Stimulated activated CD8-positive, alpha-beta memory T cell treated with anti-CD3 and anti-CD28 coated beads, Interleukin-12 subunit alpha, Interleukin-12 subunit beta, amount 100 ng/mL, for 24 hours (primary cell): Measurements from ENCODE around the gene PTPN14.
"Not testable (repeated sequence)": the region's sequence is repeated elsewhere in the genome, so short reads cannot be mapped to it uniquely, and the experiment has no call there.

ENCODE experiments used
- DNase-seq: peaks from one replicate; pipeline ENCODE4 v3.0.0-alpha.2; 2020; ENCODE audit errors: extremely low read depth

PTPN14 gene

DNA sequence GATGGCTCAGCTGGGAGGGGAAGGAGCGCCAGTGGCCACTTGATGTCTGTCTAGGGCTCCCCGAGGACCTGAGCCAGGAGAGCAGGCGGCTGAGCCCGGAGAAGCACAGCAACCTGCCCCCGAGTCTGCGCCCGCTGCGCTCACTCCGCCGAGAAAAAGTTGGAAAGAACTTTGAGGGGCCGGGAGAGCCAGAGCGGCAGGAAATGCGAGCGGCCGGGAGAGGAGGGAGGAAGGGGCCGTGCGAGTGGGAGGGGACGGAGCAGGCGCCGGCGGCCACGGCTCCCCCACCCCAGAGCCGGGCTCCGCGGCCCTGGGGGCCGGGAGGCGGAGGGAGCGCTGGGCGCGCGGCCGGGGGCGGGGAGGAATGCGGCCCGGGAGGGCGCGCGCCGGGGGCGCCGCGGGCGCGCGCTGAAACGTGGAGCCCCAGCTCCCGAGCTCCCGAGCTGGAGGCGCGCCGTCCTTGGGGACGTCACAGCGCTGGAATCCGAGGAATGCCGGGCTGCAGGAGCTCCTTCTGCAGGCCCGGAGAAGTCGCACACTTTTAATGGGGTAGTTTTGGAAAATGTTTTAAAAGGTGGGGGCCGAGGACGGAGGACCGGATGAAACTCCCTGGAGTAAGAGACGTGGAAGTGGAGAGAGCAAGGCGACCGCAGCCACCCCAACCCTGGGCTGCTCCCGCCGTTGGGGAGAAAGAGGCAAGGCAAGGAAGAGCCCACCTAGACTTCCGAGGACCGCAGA is at the start of gene PTPN14:
Gene PTPN14, minus strand, starts transcription at position 167 of the 738 bp plus-strand sequence. CDS start 86,799 bp downstream, outside the sequence.
- no peak for DNase-seq

DNA sequence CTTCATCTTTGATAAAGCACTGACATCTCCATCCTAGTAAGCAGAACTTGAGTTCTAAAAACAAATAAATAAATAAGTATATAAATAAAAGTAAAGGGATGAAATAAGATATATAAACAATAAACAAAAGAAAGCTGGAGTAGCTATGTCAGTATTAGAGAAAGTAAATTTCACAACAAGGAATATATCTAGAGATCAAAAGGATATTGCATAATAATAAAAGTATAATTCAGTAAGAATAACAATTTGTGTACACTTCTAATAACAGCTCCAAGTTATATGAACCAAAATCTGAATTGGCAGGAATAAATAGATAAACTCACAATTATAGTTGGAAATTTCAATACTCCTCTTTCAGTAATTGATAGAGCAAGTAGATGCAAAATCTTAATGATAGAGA is 41.8 kb upstream of the PTPN14 start:
- no peak for DNase-seq

DNA sequence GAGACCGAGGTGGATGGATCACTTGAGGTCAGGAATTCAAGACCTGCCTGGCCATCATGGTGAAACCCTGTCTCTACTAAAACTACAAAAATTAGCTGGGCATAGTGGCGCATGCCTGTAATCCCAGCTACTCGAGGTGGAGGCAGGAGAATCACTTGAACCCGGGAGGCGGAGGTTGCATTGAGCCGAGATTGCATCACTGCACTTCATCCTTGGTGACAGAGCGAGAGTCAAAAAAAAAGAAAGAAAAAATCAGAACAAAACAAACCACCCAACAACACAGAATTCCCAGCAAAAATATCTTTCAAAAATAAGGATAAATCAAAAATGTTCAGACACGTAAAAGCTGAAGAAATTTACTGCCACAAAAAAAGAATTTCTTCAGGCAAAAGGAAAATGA is 40.5 kb upstream of the PTPN14 start:
- DNase-seq = not testable (repeated sequence)

DNA sequence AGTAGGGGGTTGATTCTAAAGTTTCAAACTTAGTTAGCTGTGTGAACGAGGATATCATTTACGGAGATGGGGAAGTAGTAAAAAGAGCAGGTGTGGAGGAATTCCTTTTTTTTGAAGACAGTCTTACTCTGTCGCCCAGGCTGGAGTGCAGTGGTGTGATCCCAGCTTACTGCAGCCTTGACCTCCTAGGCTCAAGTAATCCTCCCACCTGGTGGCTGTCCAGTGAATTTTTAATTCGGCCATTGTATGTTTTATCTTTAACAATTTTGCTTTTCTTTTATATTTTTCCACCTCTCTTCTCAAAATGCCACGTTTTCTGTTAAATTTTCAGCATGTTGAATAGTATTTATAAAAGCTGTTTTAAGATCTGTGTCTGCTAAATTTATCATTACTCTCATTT is 39.3 kb upstream of the PTPN14 start:
- DNase-seq = no peak

DNA sequence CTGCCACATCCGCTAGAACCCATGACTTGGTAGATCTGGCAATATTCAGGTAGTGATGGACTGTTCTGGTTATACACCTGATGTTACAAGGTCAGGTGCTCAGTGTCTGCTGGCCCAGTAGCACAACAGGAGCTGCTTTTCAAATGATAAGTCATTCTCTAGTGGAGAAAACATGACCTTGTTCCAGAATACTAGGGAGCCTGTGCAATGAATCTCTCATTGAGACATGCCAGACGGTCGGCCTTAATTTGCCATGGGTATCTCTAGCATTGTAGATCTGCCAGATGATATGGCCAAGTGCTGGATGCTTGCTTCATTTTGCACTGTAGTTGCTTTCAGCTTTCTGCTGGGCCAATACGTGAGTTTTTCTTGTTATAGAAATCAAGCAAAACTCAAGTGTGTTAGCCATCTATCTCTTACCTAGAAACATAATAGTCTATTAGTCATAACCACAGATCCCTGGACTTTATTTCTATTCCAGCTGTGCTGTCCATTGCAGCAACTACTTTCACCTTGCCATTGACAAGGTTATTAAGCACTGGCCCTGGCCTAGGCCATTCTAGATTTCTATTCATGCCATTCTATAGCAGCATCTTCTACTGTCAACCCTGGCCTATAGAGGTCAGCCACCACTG is 37.7 kb upstream of the PTPN14 start:
- DNase-seq = no peak

DNA sequence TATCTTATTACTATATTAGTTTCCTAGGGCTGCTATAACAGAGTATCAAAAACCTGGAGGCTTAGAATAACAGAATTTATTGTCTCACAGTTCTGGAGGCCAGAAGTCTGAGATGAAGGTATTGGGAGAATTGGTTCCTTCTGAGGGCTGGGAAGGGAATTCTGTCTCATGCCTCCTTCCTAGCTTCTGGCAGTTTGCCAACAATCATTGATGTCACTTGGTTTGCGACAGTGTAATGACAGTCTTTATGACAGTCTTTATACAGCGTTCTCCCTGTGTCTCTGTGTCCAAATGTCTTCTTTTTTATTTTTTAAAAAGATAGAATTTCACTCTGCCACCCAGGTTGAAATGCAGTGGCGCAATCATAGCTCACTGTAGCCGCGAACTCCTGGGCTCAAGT is 35.8 kb upstream of the PTPN14 start:
- no peak for DNase-seq

DNA sequence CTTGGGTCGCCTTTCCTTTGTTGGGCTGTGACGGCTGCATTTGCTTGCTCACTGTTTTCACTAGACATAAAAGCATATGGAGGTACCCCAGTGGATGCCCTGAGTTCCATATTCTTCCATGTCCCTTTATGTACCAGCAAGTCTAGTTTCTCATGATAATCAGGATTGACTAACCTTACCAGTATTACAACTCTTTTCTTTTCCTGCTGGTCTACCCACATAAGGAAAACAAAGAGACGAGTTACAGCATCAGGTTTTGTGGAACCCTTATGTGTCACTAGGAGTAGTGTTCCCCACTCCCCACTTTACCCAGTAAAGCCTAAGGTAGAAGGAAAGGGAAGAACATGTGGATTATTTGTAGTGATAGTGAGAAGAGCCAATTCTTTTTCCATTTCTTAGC is 35.2 kb upstream of the PTPN14 start:
- no peak for DNase-seq

DNA sequence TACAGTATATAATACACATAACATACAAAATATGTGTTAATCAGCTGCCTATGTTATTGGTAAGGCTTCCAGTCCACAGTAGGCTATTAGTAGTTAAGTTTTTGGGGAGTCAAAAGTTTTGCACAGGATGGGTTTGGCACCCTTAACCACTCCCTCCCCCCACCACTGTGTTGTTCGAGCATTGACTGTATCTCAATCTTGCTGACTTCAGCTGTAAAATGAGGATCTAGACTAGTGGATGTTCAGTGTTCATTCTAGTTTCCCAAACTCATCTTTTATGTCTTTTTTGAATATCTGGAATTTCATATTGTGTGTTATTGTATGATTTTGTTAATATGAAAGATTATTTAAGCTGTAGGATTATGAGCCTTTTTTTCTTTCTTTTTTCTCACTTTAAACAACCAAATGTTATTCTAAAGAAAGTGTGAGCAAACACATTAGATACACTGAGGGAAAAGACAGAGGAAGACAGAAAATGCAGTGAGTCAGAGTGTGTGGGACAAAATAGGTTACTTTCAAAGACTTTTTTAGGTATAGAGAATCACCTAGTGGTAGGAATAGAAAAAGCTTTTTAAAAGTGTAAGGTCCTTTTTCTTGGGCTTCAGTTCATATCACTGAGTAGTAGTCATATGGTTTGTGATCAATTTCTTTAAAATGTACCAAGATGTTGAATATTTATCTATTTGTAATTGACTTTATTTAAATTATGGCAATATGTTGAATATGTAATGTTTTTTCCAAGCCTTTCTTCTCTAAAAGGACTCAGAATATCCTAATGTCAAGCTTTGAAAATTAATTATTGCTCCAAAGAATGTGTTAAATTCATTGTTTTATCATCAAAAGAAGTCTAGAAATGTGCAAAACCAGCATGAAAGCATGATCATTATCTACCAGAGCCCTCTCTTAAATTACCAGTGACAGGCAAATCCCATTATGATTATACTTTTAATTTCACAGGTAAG is 33.7 kb upstream of the PTPN14 start:
- no peak for DNase-seq

DNA sequence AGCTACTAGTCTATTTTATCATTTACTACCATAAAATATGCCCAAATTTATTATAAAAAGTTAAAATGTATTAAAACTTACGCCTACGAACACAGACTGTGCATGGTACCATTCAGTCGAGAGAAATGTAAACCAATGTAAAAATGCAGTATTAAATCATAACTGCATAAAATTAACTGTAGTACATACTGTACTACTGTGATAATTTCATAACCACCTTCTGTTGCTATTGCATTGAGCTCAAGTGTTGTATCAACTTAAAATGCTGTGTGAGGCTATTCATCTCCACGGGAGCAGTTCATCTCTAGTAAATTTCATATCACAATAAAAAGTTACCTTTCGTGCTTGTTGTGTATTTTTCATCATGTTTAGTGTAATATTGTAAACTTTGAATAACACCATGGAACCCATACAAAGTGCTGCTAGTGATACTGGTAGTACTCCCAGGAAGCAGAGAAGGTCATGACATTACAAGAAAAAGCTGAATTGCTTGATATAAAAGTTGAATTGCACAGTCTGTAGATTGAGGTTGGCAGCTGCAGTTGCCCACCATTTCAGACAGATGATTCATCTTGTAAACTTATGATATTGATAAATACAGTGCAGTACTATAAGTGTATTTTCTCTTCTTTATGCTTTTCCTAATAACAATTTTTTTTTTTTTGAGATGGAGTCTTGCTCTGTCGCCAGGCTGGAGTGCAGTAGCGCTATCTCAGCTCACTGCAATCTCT is 32.6 kb upstream of the PTPN14 start:
- DNase-seq = no peak

DNA sequence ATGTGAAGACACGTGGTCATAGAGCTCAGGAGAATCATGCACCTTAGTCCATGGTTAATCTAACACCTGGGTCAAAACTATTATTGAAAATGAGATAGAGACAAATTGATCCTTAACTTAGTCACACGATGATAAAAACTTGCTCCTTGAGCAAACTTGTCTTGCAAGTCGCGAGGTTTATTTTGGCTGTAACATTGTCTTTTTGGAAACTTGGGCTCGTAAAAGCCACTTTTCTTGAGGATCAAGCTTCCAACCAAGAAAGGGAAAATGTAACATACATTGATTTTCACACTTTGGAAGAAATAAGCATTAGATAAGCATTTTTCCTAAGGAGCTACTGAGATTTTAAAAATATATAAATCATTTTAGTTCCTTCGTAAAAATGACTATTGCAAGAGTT is 31.7 kb upstream of the PTPN14 start:
- no peak for DNase-seq

DNA sequence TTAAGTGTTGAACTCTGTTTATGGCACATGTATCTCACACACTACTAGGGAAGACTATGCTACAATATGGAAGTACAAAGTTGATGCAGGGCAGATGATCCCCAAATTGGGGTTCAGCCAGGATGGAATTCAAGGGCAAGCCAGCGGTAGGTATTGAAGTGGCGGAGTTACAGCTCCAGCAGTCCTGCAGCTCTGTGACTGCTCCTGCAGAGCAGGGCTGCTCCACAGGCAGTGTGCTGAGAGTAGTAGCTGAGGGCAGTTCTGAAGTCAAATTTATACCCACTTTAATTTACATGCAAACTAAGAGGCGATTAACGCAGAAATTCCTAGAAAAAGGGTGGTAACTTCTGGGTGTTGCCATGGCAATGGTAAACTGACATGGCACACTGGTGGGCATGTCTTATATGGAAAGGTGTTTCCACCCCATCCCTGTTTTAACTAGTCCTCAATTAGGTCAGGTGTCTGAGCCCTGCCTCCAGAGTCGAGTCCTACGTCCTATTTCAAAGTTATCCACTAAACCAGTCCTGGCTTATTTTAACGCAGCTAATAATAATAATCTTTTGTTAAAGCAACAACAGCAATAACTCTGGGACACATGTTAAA is 31.0 kb upstream of the PTPN14 start:
- DNase-seq = no peak

DNA sequence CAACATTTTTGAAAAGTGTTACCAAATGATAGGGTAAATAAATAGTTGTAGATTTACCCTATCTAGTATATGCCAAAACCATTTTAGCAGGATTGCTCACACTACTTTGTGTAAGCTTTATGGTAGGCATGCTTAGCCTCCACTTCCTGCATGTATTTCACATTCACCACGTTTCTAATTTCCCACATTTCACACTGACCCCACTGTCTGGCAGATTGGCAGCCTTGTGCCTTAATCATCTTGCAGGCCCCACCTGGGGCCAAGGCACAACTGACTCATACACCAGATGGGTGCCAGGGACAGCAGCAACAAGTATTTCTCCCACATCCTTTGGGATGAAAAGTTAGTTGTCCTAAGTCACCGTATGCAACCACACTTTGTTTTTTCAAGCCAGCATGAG is 30.4 kb upstream of the PTPN14 start:
- no peak for DNase-seq

DNA sequence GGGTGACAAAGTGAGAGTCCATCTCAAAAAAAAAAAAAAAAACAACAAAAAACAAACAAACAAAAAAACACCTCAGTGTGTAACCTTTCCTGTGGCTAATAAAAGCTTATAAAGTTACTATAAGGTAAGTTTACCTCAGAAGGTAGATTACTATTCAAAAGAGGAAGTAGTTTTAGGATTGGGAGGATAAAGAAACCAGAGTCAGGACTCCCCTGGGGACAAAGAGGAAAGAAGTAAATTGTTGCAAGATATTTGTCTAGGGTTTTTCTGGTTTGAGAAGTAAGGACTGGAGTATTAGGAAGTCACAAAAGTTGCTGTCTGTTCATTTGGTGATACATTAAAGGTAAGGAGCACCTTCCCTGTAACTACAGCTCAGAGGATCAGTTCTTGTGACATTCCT is 27.8 kb upstream of the PTPN14 start:
- no peak for DNase-seq

DNA sequence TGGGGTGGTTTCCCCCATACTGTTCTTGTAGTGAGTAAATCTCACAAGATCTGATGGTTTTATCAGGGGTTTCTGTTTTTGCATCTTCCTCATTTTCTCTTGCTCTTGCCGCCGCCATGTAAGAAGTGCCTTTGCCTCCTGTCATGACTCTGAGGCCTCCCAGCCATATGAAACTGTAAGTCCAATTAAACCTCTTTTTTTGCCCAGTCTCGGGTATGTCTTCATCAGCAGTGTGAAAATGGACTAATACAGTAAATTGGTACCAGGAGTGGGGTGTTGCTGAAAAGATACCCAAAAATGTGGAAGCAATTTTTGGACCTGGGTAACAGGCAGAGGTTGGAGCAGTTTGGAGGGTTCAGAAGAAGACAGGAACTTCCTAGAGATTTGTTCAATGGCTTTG is 24.7 kb upstream of the PTPN14 start:
- not testable (repeated sequence) for DNase-seq

DNA sequence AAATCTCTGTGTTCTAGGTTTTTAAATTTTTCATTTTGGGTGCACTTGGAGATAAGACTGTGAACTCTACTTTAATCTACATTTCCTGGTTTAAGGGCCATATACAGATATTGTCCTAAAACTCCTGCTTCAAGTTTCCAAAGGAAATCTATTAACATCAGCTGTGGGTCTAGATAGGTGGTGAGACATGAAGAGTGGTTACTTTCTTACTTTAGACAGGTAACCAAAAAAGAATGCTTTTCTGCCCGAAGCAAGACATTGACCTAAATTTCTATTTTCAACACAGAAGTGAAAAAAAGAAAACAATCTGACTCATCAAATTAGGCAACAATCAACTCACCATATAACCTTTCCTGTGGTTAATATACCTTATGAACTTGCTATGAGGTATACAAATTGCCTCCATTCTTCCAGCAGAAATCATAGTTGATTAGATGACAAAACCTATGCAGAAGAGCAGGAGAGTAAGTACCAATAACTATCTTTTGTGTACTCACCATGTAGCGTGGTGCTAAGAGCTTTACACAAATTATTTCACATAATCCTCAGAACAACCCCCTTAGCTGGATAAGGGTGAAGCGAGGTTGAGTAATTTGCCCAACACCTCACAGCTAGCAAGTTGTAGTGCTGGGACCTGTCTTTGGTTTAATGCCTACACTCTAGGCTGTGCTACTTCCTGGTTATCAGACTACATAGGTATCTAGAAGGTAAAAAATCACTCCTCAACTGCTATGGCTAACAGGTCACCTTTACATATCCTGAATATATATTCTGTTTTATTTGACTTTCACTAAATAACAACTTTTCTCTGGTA is 23.4 kb upstream of the PTPN14 start:
- DNase-seq = no peak

DNA sequence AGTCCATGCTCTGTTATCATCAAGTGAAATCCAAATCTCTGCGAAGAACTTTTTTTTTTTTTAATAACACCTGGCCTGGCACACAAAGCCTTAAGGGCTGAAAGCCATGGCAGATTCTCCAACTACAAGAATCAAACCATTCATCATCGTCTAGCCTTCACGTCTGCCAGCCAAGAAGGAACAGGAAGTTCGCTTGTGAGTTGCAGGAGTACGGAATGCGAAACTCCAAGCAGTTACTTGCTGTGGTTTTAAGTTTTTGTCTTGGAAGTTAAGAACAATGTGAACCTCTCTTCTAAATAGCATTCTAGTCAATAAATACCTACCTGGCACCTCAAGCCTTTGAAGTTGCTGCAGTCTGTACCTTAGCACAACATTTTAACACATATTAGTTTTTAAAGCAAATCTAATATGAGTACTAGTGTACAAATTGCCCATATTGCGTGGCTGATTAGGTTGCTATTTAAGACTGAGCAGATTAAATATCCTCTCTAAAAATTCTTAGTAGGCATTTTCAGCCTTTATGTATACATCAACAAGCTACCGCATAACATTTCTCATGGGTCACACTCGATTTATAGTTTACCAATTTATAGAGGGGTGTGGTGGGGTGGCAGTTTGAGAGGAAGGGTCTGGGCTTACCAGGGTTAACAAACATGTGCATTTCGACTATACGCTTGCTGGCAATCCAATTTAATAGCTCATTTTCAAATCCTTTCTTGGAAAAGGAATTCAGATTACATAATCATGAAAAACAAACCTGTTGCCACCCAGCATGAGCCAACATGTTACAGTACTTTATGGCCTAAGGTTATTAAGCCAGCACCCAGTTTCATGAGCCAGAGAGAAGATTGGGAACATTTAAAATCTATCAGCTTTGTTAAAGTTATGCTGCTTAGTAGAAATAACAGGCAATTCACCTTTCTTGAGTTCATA is 22.2 kb upstream of the PTPN14 start:
- no peak for DNase-seq

DNA sequence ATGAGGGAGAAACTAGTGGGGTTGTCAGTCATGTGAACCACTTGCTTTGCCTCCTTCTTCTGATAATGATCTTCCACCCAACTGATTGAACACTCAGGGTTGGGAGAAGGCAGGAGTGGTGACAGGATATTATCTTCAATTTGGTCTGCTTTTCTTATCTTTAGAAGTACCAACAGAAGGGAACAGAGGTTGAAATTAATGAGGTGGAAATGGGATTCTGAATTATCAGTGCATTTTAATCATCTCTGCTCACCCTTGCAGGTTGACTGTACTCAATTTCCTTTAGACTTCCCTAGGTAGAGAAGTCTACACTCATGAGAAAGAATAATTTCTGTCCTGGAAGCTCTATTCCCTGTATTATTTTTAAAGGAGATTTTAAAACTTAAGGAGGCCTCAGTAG is 19.9 kb upstream of the PTPN14 start:
- DNase-seq = no peak

DNA sequence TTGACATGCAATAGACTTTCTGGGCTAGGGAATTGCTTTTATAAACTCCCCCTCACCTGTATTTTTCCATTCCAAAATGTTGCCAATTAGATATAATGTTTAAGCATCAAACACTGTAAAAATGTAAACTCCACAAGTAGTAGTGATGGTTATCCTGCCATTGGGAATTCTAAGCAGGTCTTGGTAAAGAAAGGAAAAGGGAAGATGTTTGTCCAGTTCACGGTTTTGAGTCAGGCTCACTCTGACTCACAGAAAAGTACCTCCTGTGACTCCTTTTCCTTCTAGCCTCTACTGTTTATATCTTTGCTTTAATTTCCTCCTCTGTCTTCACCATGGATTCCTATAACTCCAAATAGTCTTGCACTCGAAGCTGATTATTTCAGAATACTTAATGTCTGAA is 19.0 kb upstream of the PTPN14 start:
- DNase-seq = no peak

DNA sequence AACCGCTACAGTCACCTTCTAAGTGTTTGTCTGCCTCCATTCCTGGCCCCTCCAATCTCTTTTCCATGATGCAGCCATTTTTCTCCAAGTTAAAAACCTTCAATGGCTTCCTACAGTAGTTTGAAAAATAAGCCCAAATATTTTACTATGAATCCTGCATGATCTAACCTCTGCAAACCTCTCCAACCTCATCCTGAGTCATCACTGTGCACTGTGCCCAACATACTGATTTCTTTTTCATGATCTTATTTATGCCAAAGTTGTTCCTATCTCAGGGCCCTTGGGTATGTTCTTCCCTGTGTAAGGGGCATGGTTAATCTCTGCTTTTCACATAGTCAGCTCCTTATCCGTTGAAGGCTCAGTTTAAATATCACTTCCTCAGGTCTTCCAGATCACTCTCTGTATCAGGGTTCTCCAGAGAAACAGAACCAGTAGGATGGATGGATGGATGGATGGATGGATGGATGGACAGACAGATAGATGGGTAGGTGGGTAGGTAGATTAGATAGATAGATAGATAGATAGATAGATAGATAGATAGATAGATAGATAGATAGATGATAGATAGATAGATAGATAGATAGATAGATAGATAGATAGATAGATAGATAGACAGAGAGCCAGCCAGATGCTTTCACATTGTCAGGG is 18.1 kb upstream of the PTPN14 start:
- DNase-seq = no peak
